Sigmoid colon (tissue), 4 donors: ENCODE results near the gene TBXAS1.

Experiments
- EP300 ChIP-seq, 4 donors: sonication (generic); formaldehyde crosslinking; IDR thresholded peaks; one replicate each; pipeline ENCODE4 v1.6.1; 2017; ENCODE audit warnings: antibody characterized with exemption in 4 of 4
- POLR2A ChIP-seq, 2 donors: fragments of 450-650 bp; IDR thresholded peaks; one replicate each; pipeline ENCODE4 v1.6.1; 2016; ENCODE audit warnings: antibody characterized with exemption in 2 of 2, mild to moderate bottlenecking in 2 of 2, moderate library complexity in 2 of 2
- POLR2AphosphoS5 ChIP-seq, 4 donors: sonication (generic); formaldehyde crosslinking; IDR thresholded peaks; one replicate each; pipeline ENCODE4 v1.6.1; 2017; ENCODE audit warnings: antibody characterized with exemption in 4 of 4
- TF ChIP-seq, protein P1 (sequence below), 4 experiments: fragments of 450-650 bp in 3 of 4; fragments of 200-600 bp in 1 of 4; IDR thresholded peaks; one replicate each; pipeline ENCODE4 v1.5.1; 2016 to 2019; ENCODE audit warnings: antibody characterized with exemption in 4 of 4, mild to moderate bottlenecking in 3 of 4, moderate library complexity in 2 of 4

- TF ChIP-seq, protein P1, sequence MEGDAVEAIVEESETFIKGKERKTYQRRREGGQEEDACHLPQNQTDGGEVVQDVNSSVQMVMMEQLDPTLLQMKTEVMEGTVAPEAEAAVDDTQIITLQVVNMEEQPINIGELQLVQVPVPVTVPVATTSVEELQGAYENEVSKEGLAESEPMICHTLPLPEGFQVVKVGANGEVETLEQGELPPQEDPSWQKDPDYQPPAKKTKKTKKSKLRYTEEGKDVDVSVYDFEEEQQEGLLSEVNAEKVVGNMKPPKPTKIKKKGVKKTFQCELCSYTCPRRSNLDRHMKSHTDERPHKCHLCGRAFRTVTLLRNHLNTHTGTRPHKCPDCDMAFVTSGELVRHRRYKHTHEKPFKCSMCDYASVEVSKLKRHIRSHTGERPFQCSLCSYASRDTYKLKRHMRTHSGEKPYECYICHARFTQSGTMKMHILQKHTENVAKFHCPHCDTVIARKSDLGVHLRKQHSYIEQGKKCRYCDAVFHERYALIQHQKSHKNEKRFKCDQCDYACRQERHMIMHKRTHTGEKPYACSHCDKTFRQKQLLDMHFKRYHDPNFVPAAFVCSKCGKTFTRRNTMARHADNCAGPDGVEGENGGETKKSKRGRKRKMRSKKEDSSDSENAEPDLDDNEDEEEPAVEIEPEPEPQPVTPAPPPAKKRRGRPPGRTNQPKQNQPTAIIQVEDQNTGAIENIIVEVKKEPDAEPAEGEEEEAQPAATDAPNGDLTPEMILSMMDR (IDR thresholded peaks at IDR 0.05), result no peak
- TF ChIP-seq EP300 (IDR thresholded peaks at IDR 0.05), result no peak
- no peak for TF ChIP-seq POLR2A (IDR thresholded peaks at IDR 0.05)
- TF ChIP-seq POLR2AphosphoS5 (IDR thresholded peaks at IDR 0.05), result no peak
Measured at GRCh38 chr7:140053812-140054539, 224.9 kb downstream of the TBXAS1 start.
